Activated CD4-positive, alpha-beta T cell treated with anti-CD3 and anti-CD28 coated beads, Interleukin-2, Interleukin-4, amounts not matched to agents 100 ng/mL and 50 ng/mL, durations not matched to agents 16 hours and 8 hours (primary cell): ENCODE results near the gene CMYA5.
"Not testable (repeated sequence)": the region's sequence is repeated elsewhere in the genome, so short reads cannot be mapped to it uniquely, and the experiment has no call there.

Experiments used
- DNase-seq: peaks from one replicate; pipeline ENCODE4 v3.0.0-alpha.2; 2020; ENCODE audit warnings: low spot score

The CMYA5 gene

DNA sequence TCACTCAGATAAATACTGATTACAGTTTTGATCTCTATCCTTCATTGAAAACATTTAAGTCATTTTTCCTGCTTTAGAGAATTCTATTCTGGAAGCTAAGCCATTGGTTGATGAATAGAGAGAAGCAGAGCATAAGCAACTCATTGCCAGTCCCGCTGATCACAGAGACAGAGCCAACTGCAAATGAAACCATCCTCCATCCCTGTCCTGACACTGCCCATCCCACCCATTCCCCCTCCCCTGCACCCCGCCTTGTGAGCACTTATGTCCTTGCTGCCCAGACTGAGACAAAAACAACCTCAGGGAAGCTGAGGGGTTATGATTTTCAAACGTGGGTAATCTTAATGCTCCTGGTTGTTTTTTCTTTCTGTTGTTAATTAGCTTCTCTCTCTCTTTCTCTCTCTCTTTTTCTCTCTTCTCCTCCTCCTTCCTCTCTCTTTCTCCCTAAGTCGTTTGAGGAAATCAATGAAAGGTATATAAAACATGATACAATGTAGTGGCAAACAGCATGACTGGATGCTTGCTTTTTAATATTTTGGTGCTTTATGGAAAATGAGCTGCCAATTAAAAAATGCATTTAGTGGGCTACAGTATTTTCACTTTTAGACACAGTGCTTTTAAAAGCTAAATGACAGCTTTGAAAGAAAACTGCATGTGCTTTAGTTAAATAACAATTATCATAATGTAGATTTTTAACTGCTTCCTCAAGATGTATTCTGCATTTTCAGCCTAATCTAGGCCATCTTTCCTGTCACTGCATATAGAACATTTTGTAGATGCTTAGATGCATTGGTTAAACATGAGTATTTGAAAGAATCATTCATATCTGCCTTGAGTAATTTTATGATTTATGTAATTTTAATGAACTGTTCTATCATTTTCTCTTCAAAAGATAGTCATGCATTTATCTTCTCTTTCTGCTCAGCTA, 57.3 kb downstream of the CMYA5 start:
- no peak for DNase-seq

DNA sequence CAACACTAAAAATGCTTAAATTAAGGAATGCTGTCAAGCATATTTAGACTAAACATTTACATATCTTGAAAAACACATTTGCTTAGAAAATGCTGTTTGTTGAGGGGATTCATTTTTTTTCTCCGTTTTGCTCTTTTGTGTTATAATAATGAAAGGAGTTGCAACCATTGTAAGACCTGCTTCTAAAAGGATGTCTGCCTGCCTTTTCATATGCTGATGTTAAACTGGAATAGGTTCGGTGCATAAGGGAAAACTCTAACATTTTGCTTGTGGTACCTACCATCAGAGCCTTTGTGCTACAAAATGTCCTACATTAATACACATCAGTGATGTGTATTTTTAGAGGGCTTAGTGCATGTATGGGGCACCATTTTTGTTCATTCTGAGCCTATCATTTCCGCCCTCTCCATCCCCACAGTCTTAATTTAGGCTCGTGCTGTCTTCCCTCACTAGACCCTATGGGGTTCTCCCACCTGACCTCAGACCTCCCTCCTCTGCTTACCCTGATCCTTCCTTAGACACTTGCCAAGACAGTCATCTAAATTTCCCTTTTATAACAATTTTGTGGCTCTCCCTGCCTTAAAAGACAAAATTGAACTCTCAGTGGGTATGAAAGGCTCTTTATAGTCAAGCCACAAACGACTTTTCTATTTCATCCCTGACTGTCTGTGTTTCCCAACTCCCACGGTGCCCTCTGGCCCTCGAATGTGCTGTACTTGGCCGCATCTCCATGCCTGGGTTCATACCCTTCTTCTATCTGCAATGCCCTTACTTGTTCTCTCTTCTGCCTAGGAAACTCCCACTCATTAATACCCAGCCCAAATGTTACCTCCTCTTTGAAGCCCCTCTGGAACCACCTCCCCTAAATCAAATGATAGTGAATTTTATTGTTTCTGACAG, 61.2 kb downstream of the CMYA5 start:
- DNase-seq, result no peak

DNA sequence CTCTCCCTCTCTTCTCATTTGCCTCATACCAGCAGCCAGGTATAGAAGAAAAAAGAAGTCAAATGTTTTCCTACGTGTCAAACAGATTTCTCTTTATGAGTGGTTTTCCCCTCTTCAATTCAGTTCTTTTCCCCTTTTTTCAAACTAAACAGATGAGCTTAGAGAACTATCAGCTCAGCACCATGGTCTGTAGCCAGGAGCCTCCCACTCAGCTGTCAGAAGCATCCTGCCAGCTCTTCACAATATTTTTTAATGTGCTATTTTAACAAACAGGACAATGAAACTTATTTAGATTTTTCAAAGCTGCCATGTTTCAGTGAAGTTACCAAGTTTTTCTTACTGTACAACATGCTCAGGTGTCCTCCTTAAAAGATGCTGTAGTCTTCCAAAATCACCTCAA, 63.5 kb downstream of the CMYA5 start:
- DNase-seq, result no peak

DNA sequence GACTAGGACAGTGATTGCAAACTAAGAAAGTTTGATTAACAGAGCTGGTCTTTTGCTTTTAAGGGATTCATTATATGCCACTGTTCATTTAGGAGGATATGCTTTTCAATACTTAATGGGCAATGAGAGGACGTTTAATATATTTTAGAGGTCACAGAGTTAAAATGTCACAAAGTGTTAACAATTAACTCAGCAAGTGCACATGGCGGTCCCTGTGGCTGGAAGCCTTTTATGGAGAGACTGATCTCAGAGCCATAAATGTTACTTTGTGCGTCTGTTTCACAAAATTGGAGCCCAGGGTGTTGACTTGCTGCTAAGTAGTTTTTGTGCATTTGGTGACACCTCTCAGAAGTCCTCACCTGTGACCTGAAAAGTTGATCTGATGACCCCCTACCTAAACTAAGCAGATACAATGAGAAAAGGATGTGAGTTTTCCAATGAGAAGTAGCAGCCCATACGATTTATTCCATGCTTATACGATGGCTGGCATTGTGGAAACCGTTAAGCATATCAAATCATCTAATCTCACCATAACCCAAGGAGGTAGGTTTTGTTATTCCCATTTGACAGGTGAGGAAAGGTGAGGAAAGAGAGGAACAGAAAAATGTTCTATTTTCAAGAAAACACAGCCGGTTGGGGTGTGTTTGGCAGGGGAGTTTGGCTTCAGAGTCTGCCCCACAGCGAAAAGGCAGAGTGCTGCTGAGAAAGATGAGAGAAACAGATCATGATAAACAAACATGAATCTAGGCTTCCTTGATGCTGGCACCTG, 64.4 kb downstream of the CMYA5 start:
- DNase-seq, result no peak

DNA sequence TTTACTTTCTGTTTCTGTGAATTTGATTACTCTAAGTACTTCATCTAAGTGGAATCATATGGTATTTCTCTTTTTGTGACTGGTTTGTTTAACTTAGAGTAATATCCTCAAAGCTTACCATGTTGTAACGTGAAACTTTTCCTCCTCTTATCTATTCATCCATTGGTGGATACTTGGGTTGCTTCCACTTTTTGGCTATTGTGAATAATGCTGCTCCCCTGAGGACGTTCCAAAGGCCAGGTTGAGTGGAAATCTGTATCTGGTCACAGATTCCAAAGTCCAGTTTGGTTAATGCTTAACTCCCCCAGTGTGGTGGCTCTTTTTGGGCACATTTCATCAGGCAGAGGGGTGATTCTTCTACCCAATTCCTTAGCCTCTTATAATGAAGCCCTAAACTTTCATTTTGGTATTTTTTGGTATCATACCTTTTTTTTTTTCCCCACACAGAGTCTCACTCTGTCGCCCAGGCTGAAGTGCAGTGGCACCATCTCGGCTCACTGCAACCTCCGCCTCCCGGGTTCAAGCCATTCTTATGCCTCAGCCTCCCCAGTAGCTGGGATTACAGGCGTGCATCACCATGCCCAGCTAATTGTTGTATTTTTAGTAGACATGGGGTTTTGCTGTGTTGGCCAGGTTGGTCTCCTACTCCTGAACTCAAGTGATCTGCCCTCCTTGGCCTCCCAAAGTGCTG, 65.4 kb downstream of the CMYA5 start:
- no peak for DNase-seq

DNA sequence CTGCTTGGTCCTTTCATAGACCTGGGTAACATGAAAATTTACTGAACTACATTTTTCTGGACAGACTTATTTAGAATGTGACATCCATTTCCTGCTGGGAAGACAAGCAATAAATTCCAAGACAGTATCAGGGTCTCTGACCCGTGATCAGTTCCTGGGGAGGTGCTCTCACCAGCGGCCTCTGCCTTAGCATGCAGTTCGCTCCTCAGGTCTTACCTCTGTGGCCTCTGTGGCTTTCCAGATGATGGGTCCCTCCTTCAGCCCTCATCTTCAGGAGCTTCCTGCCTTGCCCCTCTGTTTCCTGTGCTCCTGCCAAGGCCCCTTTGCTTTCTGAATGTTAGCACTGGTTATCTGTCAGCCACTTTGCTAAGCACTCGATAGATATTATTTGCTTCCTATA, 66.4 kb downstream of the CMYA5 start:
- no peak for DNase-seq

DNA sequence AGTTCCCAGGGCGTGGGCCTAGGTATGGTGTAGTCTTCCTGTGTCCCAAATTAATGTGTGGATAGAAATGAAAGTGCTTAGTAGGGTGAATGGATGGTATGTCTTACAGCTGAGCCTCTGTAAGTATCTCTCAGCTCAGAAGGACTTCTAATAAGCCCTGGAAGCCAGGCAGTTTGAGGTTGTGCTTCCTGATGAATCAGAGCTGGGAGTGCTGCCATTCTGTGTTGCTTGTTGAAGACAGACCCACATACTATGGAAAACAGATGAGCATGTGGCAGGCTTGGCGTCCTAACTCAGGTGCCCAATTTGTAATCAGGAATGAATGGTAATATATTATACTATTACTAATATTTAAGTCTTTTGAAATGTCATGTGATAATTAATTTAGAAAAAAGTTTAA, 69.8 kb downstream of the CMYA5 start:
- DNase-seq, result no peak

DNA sequence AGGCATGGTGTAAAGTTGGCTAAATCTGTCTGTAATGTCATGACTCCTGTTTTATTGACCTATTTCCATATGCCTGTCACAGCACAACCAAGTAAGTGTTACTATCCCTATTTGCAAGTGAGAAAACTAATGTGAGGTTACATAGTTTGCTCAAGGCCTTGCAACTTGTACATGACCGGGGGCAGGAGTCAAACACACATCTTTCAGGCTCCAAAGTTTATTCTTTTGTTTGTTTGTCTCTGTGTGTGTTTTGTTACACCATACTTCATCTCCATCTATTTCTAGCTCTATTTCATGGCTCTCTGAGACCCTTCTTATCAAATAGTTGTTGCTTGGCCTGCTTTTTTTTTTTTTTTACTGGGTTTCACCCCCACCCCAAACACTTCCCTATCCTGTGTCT, 70.2 kb downstream of the CMYA5 start:
- DNase-seq, result no peak

DNA sequence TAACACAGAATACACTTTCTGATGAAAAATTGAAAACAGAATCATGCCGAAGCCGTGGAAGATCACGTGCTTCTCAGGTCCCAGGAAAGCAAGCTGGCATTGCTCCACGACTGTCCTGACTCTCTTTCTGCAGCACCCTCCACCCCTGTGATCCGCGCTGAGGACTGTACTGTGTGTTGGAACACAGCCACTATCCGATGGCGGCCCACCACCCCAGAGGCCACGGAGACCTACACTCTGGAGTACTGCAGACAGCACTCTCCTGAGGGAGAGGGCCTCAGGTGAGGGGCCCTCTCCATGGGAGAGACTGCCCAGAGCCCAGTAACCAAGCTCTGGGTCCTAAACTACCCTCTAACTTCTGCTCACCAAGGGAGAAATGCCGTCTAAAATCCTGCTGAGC, 73.3 kb downstream of the CMYA5 start:
- DNase-seq, result no peak

DNA sequence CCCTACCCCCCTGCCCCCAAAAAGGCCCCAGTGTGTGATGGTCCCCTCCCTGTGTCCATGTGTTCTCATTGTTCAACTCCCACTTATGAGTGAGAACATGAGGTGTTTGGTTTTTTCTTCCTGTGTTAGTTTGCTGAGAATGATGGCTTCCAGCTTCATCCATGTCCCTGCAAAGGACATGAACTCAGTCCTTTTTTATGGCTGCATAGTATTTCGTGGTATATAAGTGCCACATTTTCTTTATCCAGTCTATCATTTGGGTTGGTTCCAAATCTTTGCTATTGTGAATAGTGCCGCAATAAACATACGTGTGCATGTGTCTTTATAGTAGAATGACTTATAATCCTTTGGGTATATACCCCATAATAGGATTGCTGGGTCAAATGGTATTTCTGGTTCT, 74.5 kb downstream of the CMYA5 start:
- not testable (repeated sequence) for DNase-seq

DNA sequence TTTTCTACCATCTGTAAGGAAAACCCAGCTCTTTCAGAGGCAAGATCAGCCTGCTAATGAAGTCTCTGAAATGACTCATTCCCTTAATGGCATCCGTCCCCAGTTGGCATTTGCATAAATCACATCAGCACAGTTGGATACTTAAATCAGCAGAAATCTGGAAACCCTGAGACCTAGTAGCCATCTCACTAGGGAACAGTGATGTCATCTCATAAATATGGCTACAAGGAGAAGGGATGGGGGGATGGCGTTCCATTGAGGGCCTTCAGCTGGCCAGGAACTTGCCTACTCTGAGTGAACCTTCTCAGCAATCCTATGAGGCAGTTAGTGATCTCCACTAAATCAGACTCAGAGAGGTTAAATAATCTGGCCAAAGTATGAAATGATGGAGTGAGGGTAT, 81.8 kb downstream of the CMYA5 start:
- DNase-seq, result no peak

DNA sequence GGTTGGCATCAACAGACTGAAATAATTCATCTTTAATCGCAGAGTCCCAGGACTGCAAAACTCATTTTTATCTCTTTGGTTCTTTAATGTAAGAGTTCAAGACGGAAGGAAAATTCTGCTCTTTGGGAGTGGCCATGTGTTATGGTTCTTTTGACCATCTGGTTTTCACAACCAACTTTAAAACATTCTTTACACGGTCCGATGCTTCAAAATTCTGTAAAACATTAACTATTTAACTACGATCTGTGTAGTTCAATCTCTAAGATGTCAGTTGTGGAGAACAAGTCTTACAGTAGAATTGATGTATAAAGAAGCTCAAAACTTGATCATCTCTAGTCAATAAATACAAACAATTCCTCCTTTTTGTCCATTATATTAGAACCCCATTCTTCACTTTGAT, 83.0 kb downstream of the CMYA5 start:
- no peak for DNase-seq

DNA sequence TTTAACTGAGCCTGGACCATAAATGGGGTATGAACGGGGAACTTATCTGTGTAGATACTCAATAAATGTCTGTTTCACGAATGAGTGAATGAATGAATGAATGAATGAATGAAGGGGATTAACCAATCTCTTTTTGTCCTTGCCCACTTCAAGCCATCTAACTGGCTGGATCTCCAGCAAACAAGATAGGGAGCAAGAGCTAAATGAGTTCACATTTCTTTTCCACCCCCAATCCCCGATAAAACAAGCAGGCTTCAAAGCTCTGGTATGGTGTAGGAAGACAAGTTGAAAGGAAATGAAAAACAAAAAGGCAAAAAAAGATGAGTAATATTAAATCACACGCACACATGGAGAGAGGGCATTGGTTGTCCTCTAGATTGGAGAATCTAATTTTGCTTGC, 84.0 kb downstream of the CMYA5 start:
- DNase-seq, result no peak

DNA sequence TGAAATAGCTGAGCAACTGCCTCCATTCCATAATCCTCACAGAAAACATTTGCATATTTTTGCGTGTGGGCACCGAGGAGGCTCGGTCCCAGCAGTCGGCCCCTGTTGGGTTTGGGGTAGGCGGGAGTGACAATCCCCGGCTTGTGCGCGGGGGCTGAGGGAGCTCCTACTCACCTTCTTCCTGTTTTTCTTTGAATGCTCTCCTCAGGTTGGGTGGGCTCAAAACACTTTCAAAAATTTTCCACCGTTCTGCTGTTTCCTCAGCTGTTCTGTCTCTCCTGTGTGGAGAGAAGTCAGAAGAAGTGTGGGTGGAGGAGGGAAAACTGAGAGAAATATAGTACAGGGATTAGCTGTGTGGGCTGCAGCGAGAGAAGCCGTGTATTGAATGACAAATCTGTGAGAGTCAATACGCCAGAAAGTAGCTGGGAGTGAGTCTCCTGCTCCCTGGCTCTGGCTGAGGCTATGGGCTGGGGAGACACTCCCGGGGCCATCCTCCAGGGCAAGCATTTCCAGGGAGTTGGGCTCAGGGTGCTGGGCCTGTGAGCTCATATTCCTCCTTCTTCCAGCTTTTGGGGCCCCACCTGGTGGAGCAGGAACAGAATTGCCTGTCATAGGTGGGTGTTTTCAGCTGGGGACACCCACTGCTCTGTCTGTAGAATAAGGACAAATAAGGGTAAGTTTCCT, 84.7 kb downstream of the CMYA5 start:
- DNase-seq, result no peak

DNA sequence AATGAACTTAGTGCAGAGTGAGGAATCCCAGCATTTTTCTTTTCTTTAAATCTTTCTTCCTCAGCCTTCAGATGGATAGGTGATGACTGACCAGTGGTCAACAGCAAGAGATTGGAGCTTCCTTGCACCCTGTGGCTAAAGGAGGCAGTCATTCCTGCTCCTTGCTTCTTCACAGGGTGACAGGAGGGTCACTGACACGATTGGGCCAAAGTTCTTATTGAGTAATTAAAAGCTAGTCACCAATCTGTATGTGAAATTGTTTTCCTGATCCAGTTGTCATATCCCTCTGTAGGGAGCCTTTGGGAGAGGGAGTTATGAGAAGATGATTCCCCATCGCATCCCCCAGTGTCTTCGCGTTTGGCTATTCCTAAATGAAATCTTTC, 85.2 kb downstream of the CMYA5 start:
- DNase-seq, result no peak

DNA sequence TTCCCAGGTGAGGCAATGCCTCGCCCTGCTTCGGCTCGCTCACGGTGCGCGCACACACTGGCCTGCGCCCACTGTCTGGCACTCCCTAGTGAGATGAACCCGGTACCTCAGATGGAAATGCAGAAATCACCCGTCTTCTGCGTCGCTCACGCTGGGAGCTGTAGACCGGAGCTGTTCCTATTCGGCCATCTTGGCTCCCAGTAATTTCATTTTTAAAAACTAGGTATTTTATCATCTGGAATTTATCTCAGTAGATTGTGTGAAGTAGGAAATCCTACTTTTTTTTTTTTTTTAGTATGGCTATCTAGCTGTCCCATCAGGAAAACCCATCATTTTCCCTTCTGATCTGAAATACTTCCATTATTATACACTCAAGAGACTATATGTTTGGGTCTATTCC, 95.1 kb downstream of the CMYA5 start:
- DNase-seq, result not testable (repeated sequence)

DNA sequence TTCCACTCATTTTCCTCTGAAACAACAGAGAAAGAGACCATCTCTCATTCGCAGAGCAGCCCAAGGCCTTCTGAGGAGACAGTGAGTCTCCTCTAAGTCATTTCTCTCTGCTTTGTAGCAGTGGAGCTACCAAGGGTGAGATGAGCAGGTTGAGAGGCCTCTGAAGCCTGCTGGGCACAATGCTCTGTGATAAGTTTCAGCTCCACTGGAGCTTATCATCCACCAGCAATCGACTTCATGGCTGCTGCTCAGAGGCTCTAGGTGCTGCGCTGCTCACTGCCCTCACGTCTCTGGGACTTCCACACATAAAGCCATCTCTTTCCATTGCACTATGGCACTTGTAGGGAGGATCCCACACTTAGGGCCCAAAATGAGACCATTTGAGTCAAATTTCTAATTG, 96.3 kb downstream of the CMYA5 start:
- no peak for DNase-seq

DNA sequence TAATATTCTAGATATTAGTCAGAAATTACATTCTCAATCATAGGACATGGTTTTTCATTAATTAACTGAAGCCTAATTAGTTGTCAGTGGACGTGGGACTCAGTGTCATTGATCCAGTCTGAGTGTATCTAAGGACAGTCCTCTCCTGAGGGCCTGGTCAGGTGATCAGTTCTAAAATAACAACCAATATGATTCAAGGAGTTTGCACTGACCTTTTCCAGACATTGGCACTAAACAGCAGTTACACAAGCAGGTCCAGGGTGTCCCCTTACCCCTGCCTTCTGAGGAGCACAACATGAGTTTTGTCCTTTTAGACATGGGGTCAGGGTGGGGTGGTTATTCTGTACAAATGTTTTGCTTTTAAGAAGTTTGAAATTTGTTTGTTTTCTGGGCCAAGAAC, 97.8 kb downstream of the CMYA5 start:
- DNase-seq, result no peak

DNA sequence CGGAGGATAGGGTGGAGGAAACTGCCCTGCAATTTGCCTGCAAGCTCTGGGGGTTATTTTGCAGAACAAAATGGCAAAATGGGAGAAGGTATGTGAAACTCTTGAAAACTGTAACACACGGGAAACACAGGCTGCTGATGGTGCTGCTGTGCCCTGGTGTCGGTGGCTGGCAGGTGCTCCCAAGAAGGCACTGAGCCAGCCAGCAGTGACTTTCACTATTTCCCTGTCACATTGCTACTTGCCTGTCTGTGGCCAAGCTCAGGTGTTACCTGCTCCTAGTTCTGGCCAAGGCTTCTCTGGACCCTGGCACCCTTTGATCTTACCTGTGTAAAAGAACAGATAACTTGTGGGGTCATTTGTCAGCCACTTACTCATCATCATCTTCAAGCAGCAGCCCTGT, 102.2 kb downstream of the CMYA5 start:
- DNase-seq, result no peak

DNA sequence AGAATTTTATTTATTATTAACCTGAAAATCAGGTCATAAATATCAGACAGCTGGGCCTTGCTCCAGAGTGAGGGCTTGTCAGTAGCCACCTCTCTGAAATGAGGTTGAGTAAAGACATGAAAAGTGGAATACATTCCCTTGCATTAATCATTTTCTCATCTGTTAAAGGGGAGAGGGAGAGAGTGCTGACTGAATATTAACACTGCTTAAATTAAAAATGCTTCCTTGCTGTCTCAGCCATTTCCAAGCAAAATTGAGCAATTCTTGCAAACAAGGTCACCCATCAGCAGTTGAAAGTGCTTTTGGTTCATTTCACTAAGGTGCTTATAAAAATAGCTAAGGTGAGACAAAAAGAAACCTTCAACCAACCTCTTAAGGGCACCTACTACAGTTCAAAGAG, 102.8 kb downstream of the CMYA5 start:
- no peak for DNase-seq

DNA sequence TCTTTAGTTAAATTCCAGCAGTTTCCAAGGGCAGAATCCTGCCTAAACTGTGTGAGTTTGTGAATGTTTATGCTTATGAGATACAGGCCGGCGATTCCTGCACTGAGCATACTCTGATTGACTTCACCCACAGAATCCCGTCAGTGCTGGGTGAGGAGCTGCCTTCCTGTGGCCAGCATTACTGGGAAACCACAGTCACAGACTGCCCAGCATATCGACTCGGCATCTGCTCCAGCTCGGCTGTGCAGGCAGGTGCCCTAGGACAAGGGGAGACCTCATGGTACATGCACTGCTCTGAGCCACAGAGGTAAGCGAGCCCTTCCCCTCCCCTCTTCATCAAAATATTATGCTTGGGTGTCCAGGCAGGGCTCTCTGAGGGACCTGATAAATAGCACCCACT, 103.7 kb downstream of the CMYA5 start:
- DNase-seq, result no peak
